ENCODE data around the gene MYH2.

DNA sequence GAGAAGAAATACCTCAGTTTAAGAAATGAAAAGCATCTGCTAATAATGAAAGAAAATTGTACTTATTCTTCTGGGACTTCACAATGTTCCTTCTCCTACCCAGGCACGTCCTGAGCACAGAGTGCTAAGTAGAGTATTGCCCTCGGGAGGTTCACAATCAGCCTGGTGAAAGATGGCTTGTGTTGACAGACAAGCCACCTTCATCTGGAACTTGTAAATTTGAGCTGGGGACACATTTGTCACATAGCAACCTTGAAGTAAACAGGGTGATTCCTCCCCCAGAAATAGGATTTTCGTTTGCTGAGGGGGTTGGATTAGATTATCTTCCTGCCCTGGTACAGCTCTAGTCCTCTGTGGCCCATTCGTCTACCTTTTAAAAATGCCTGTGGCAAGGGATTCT, 34.4 kb upstream of the MYH2 start:
- TF ChIP-seq EZH2 (IDR thresholded peaks at IDR 0.05) (no peak), ELF1 (IDR thresholded peaks at IDR 0.05; ENCODE audit: borderline replicate concordance, low read depth) (no peak), SRF (IDR thresholded peaks at IDR 0.05; ENCODE audit: low read depth) (no peak), REST (IDR thresholded peaks at IDR 0.05; ENCODE audit: low read depth) (no peak)
- TF ChIP-seq, protein P1, sequence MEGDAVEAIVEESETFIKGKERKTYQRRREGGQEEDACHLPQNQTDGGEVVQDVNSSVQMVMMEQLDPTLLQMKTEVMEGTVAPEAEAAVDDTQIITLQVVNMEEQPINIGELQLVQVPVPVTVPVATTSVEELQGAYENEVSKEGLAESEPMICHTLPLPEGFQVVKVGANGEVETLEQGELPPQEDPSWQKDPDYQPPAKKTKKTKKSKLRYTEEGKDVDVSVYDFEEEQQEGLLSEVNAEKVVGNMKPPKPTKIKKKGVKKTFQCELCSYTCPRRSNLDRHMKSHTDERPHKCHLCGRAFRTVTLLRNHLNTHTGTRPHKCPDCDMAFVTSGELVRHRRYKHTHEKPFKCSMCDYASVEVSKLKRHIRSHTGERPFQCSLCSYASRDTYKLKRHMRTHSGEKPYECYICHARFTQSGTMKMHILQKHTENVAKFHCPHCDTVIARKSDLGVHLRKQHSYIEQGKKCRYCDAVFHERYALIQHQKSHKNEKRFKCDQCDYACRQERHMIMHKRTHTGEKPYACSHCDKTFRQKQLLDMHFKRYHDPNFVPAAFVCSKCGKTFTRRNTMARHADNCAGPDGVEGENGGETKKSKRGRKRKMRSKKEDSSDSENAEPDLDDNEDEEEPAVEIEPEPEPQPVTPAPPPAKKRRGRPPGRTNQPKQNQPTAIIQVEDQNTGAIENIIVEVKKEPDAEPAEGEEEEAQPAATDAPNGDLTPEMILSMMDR (IDR thresholded peaks at IDR 0.05 in 2 of 3, conservative IDR thresholded peaks at IDR 0.05 in 1 of 3; ENCODE audit: borderline replicate concordance in 1 of 3, insufficient read depth in 1 of 3, low read depth in 2 of 3, low read length in 2 of 3) = no peak
